Type B pancreatic cell (in vitro differentiated cells): ENCODE results near the gene LSS. TPM values are rescaled to one million over a fixed set of nuclear protein-coding genes. Genes with fewer than 3 reads are reported as not detected.
"Not testable (repeated sequence)": the region's sequence is repeated elsewhere in the genome, so short reads cannot be mapped to it uniquely, and the experiment has no call there.

Experiments used
- DNase-seq: peaks from one replicate; pipeline ENCODE4 v3.0.0; 2021; ENCODE audit warnings: mixed read lengths; ENCODE audit not compliant: unreplicated experiment; ENCODE audit errors: extremely low spot score
- H3K27ac Mint-ChIP-seq: 2 replicates; pipeline ENCODE4 v1.8.0; 2021; ENCODE audit warnings: mild to moderate bottlenecking, mixed read lengths
- H3K27me3 Mint-ChIP-seq: 2 replicates; pipeline ENCODE4 v1.8.0; 2021; ENCODE audit warnings: mixed read lengths
- H3K36me3 Mint-ChIP-seq: 2 replicates; pipeline ENCODE4 v1.8.0; 2021; ENCODE audit warnings: mixed read lengths
- H3K4me1 Mint-ChIP-seq: one replicate; pipeline ENCODE4 v1.8.0; 2021; ENCODE audit warnings: mixed read lengths; ENCODE audit not compliant: unreplicated experiment
- H3K4me3 Mint-ChIP-seq: 2 replicates; pipeline ENCODE4 v1.8.0; 2021; ENCODE audit warnings: mild to moderate bottlenecking, mixed read lengths
- H3K9me3 Mint-ChIP-seq: 2 replicates; pipeline ENCODE4 v1.8.0; 2021; ENCODE audit warnings: mixed read lengths
- total RNA-seq: library from RNA; stranded (reverse); gene quantifications from 2 replicates; pipeline ENCODE4 v1.2.1, GENCODE V29; 2021; ENCODE audit warnings: low replicate concordance
- TF ChIP-seq, protein P1 (sequence below): fragments of 200-600 bp; sonication (generic); conservative IDR thresholded peaks from 2 replicates; pipeline ENCODE4 v1.5.0; 2021; ENCODE audit warnings: antibody characterized with exemption, mild to moderate bottlenecking

The LSS gene
- total RNA-seq, 1 donor from 2014 or later, result 70.2 TPM

DNA sequence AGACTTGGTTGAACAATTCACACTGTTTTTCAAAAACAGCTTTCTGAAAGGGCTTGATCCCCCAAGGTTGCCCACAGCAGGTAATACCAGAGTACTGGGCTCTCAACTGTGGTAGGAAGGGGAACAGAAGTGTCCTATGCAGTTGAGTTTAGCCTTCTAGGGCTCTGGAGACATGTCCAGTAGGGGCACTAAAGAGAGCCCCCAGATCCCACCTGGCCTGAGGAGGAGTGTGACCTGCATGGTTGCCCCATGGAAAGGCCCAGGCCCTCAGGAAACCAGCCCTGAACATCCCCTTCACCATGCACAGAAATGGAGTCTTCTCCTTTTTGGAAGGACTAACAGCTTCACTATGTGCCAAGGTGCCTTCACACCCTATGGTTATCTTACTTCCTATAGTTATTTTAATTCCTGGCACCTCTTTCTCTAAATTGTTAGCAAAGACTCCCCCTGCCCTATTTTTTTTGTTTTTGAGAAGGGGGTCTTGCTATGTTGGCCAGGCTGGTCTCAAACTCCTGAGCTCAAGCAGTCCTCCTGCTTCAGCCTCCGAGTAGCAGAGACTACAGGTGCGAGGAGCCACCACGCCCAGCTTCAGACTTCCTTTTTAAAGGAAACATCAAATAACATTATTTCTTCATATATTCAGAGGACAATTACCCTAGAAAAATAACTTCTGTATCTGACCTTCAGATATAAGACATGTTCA, 16.8 kb upstream of the LSS start:
- H3K9me3 Mint-ChIP-seq, result no peaks in the 10 kb centered on the region
- TF ChIP-seq, protein P1, sequence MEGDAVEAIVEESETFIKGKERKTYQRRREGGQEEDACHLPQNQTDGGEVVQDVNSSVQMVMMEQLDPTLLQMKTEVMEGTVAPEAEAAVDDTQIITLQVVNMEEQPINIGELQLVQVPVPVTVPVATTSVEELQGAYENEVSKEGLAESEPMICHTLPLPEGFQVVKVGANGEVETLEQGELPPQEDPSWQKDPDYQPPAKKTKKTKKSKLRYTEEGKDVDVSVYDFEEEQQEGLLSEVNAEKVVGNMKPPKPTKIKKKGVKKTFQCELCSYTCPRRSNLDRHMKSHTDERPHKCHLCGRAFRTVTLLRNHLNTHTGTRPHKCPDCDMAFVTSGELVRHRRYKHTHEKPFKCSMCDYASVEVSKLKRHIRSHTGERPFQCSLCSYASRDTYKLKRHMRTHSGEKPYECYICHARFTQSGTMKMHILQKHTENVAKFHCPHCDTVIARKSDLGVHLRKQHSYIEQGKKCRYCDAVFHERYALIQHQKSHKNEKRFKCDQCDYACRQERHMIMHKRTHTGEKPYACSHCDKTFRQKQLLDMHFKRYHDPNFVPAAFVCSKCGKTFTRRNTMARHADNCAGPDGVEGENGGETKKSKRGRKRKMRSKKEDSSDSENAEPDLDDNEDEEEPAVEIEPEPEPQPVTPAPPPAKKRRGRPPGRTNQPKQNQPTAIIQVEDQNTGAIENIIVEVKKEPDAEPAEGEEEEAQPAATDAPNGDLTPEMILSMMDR, result no peak
- no peak overlapping the region for H3K4me3 Mint-ChIP-seq
- H3K4me1 Mint-ChIP-seq, result no peaks in the 10 kb centered on the region
- H3K27ac Mint-ChIP-seq, result no peak overlapping the region
- no peaks in the 10 kb centered on the region for H3K27me3 Mint-ChIP-seq
- peaks cover 24% of the 10 kb centered on the region for H3K36me3 Mint-ChIP-seq
- DNase-seq, result no peak

DNA sequence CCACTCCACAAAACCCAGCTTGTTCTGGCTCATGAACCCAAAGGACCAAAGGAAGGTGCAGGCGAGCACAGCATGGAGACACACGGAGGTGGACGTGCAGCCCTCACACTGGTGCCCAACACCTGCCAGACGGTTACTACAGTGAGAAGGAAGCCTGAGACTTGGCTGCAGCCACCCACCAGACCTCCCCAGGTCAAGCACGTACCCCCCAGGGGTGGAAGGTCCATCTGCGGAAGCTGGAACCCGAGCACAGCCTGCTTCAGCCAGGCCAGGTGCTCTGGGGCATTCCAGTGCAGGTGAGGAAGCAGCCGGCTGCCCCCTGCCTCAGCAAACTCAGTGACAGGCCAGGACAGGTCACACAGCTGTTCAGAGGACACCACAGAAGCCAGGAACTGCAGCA, 16.0 kb upstream of the LSS start:
- H3K4me3 Mint-ChIP-seq, result no peak overlapping the region
- no peaks in the 10 kb centered on the region for H3K27me3 Mint-ChIP-seq
- H3K9me3 Mint-ChIP-seq, result no peaks in the 10 kb centered on the region
- no peak overlapping the region for H3K27ac Mint-ChIP-seq
- H3K36me3 Mint-ChIP-seq, result peaks cover 24% of the 10 kb centered on the region
- H3K4me1 Mint-ChIP-seq, result no peaks in the 10 kb centered on the region
- TF ChIP-seq, protein P1, result no peak
- DNase-seq, result no peak

DNA sequence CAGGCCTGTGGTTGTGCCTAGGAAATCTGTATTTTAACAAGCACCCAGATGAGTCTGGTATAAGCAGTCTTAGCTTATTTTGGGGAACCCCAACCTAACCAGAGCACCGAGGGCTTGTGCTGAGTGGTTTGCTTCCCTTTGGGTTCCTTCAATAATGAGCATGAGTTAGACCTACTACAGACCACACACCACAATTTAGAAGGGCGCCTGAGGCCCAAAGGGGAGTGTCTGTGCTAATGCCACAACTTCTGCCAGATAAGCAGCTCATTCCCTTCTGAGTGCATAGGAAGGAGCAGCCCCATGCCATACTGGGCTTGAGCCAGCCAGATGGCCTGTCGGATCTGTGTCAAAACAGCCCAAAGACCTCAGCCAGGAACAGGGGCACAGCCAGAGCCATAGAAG, 15.4 kb upstream of the LSS start:
- Mint-ChIP-seq H3K36me3 (peaks cover 29% of the 10 kb centered on the region), H3K27ac (no peak overlapping the region), H3K9me3 (no peaks in the 10 kb centered on the region), H3K27me3 (no peaks in the 10 kb centered on the region), H3K4me1 (no peaks in the 10 kb centered on the region), H3K4me3 (no peak overlapping the region)
- TF ChIP-seq, protein P1, result no peak
- DNase-seq, result no peak

DNA sequence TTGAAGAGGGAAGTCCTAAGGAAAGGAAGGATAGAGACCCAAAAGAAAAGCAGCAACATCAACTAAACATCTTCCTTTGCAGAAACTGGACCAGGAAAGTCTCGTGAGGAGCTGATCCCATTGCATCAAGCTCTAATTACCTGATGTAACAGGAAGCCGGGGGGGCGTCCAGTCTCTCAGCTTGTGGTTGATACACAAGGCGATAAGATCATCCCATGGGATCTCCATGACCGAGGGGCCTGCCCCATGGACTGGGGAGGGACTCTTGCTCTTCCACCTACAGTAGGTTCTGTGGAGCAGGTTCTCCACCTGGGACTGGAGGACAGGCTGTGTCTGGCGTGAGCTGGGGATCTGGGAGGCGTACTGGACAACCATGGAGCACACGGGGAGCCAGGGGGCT, 14.8 kb upstream of the LSS start:
- no peaks in the 10 kb centered on the region for H3K27me3 Mint-ChIP-seq
- H3K9me3 Mint-ChIP-seq, result no peaks in the 10 kb centered on the region
- peaks cover 33% of the 10 kb centered on the region for H3K36me3 Mint-ChIP-seq
- TF ChIP-seq, protein P1, result no peak
- H3K4me1 Mint-ChIP-seq, result no peaks in the 10 kb centered on the region
- no peak for DNase-seq
- no peak overlapping the region for H3K4me3 Mint-ChIP-seq
- H3K27ac Mint-ChIP-seq, result no peak overlapping the region

DNA sequence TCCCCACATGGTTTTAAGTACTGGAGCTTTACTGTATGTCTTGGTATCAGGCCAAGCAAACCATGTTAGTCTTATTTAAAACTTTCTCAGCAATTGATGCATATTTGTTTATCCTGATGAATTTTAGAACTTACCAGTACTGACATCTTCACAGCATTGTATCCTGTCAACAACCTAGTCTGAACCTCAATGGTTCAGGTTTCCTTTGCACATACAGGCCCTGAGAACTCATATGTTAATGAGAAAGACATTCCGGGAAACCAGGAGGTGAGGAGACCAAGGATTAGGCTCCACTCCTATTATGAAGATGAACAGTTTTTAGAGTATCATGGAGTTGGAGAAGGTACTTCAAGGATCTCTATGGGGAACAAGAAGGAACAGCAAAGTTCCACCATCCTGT, 13.0 kb upstream of the LSS start:
- H3K27me3 Mint-ChIP-seq, DNase-seq, H3K27ac Mint-ChIP-seq, H3K4me3 Mint-ChIP-seq, H3K9me3 Mint-ChIP-seq, H3K4me1 Mint-ChIP-seq: not testable (repeated sequence)
- peaks cover 29% of the 10 kb centered on the region for H3K36me3 Mint-ChIP-seq

DNA sequence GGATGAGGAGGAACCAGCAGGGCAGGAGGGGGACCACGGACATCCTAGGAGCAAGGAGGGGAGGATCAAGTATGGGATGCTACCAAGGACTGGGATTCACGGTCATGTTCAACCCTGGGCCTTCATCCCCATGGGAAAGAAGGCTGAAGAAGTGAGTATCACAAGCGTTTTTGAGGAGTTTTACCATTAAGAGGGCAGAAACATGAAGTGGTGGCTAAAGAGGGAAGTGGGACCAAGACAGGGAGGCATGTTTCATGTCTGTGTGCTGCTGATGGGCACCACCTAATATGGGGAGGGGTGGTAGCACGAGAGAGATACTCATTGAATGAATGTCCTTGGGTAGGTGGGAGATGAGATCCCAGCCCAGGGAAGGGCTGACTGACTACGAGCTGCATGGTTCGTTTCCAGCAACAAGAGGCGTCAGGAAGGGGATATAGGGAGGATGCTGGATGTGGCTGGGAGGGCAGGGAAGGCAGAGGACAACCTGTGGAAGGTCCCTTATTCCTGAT, 11.3 kb upstream of the LSS start:
- Mint-ChIP-seq H3K9me3 (no peaks in the 10 kb centered on the region), H3K4me1 (no peaks in the 10 kb centered on the region), H3K36me3 (peaks cover 31% of the 10 kb centered on the region), H3K27ac (no peak overlapping the region), H3K4me3 (no peak overlapping the region), H3K27me3 (no peaks in the 10 kb centered on the region)
- DNase-seq, result no peak
- TF ChIP-seq, protein P1, result no peak
